ENCODE results near the gene NPC1. TPM values are rescaled to one million over a fixed set of nuclear protein-coding genes. Genes with fewer than 3 reads are reported as not detected.
A peak's percentile ranks its signal among the peaks of the same experiment; 100 is the strongest.

NPC1 gene
- total RNA-seq (2021) (39.6 and 40.9 TPM in 2 replicates), Bru-seq, nascent RNA (percentile 87 among the genes with signal in this experiment), BruChase-seq, experiment 1, labeled RNA remaining after a 2-hour chase (percentile 78 among the genes with signal in this experiment), BruChase-seq, experiment 2, labeled RNA remaining after a 6-hour chase (percentile 87 among the genes with signal in this experiment)
- long read RNA-seq, full-length matches to known transcripts, result 5 of 29 reads
- long read RNA-seq, partial matches to known transcripts, result 7 of 29 reads
- long read RNA-seq, other reads (novel, unspliced or antisense), result 17 of 29 reads

- intact Hi-C loops (cut with micrococcal nuclease; ENCODE audit: unreplicated experiment), result loop anchor here (2.0 to 5.0 kb wide), 2 partner anchors 69 to 116 kb away; no protein-coding TSS in a partner anchor
- CTCF ChIA-PET, result no interaction called here
Measured at GRCh38 chr18:23586249-23587196, at the start of gene NPC1. Gene NPC1, minus strand, starts transcription at chr18:23586506. Its CDS starts 163 bp downstream, at chr18:23586343.

GRCh38 chr18:23636071-23636399, 49.7 kb upstream of the NPC1 start:
- CTCF ChIA-PET, result interaction anchor here (1.6 kb wide), 1 partner anchor 67 kb away, joined by 4 read pairs; no protein-coding TSS in a partner anchor
- no TSS peak for BruUV-seq (replicated peaks)

More at GRCh38 chr18:23586249-23587196, at the start of gene NPC1:
- Histone ChIP-seq H3K9me2 (ENCODE audit: insufficient read depth) (no peaks in the 10 kb centered on the region), H3K36me3 (ENCODE audit: low read depth) (no peaks in the 10 kb centered on the region), H3K27ac (peak within 1 kb of the TSS; percentile 97), H3K4me3 (peak within 1 kb of the TSS; percentile 82), H3F3A (ENCODE audit: insufficient read depth, low read depth) (peaks cover 17% of the 10 kb centered on the region), H3K4me2 (peak within 1 kb of the TSS; percentile 77), H3K9me3 (ENCODE audit: insufficient read depth, low read depth) (no peaks in the 10 kb centered on the region), H3K4me1 (replicated peaks; ENCODE audit: insufficient read depth) (peaks cover 19% of the 10 kb centered on the region), H3K27me3 (ENCODE audit: insufficient read depth, low read depth) (no peaks in the 10 kb centered on the region), H3K79me2 (ENCODE audit: low read depth) (peaks cover 33% of the 10 kb centered on the region), H4K20me1 (ENCODE audit: insufficient read depth) (no peaks in the 10 kb centered on the region), H2AFZ (peak within 1 kb of the TSS; percentile 71)
- TF ChIP-seq EZH2 (IDR thresholded peaks at IDR 0.05; ENCODE audit: low read depth) (no peak), CTCF (conservative IDR thresholded peaks at IDR 0.05) (peak; percentile 75)
- POLR2A ChIA-PET (ENCODE audit: unreplicated experiment), result interaction anchor here (0.6 to 0.7 kb wide), 2 partner anchors 236 to 495 kb away, joined by 5 to 14 read pairs; no protein-coding TSS in a partner anchor
- BruUV-seq (replicated peaks), result no TSS peak
- peak; percentile 88 to 92 for DNase-seq

More at GRCh38 chr18:23636071-23636399, 49.7 kb upstream of the NPC1 start:
- intact Hi-C loops (cut with micrococcal nuclease; ENCODE audit: unreplicated experiment), result no loop called here
- POLR2A ChIA-PET (ENCODE audit: unreplicated experiment), result no interaction called here
- TF ChIP-seq EZH2 (IDR thresholded peaks at IDR 0.05; ENCODE audit: low read depth) (no peak), CTCF (conservative IDR thresholded peaks at IDR 0.05) (no peak)
- H3K9me2 ChIP-seq (ENCODE audit: insufficient read depth), result no peaks in the 10 kb centered on the region
- H3K4me1 ChIP-seq (replicated peaks; ENCODE audit: insufficient read depth), result peaks cover 26% of the 10 kb centered on the region
- no peaks in the 10 kb centered on the region for H3K79me2 ChIP-seq (ENCODE audit: low read depth)
- DNase-seq, result no peak
- H3F3A ChIP-seq (ENCODE audit: insufficient read depth, low read depth), result peaks cover 27% of the 10 kb centered on the region
- H3K36me3 ChIP-seq (ENCODE audit: low read depth), result no peaks in the 10 kb centered on the region
- H3K27ac ChIP-seq, result peak overlapping the region; percentile 96
- H3K4me3 ChIP-seq, result no peak overlapping the region
- H4K20me1 ChIP-seq (ENCODE audit: insufficient read depth), result no peaks in the 10 kb centered on the region
- H2AFZ ChIP-seq, result no peak overlapping the region
- no peaks in the 10 kb centered on the region for H3K9me3 ChIP-seq (ENCODE audit: insufficient read depth, low read depth)
- peak overlapping the region; percentile 70 for H3K4me2 ChIP-seq
- H3K27me3 ChIP-seq (ENCODE audit: insufficient read depth, low read depth), result no peaks in the 10 kb centered on the region

Measured in PC-9 (cell line).